ENCODE measurements around the gene OR9Q1.
"Not testable (repeated sequence)": the region's sequence is repeated elsewhere in the genome, so short reads cannot be mapped to it uniquely, and the experiment has no call there.

Gene OR9Q1

GRCh38 chr11:58152781-58153180, 129.1 kb downstream of the OR9Q1 start:
- no peak for DNase-seq

DNA sequence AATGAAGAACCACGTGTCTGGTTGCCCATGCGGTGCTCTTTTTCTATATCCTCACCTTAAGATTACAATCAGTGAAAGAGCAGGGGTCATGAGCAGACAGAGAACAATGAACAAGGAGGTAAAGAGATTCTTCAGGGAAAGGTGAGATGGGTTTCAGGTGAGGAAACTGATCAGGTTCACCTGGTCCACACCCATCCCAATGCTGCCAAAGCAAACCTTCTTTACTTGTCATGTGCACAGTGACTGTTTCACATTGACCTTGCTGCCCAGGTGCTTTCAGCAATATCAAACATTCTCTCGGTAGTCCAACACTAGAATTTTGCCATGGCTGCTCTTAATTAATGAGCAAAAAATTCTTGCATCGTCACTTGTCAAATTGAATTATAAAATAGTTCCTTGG, 140.7 kb downstream of the OR9Q1 start:
- no peak for DNase-seq

- DNase-seq, result no peak
These were observed 141.3 kb downstream of the OR9Q1 start for GRCh38 chr11:58164990-58165389.

DNA sequence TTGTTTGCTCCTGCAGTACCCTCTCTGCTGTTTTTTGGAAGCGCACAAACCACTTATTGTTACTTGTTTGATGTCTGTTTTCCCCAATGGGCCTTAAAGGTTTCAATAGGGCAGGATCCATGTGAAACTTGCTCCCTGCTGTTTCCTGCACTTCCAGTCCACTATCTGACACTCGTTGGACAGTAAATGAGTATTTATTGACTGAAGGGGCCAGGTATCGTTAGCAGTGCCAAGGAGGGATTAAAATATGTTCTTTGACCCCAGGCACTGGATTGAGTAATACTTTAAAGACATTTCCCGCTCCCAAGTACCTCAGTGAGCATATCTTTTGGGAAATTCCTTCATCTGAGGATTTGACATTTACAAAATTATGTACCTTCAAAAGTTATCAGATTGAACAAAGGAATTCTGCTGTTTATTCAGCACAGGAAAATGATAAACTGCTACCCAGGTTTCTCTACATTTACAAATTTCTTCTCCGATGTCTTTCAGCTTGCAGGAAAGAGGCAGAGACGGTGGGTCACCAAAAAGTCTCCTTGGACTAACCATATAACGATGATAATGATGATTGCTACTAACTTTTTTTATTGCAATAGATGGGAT, 141.9 kb downstream of the OR9Q1 start:
- no peak for DNase-seq

- DNase-seq, result no peak
These were observed 153.9 kb downstream of the OR9Q1 start for GRCh38 chr11:58177409-58178054.

DNA sequence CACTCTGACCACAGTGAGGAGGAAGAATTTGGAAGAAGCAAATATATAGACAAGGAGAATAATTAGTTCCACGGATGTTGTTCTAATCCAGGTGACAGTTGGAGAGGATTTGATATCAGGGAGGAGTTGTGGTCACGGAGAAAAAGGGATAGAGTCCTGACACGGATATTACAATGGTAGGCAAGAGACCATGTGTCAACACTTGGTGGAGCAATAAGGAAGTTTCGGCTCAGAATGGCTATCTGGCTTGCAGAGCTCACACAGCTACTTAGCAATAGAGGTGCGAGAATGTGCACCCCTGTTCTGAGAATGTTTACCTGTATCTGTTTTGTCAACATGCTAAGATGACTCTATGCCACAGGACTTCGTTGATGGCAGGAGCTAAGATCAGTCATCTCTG, 154.8 kb downstream of the OR9Q1 start:
- no peak for DNase-seq

DNA sequence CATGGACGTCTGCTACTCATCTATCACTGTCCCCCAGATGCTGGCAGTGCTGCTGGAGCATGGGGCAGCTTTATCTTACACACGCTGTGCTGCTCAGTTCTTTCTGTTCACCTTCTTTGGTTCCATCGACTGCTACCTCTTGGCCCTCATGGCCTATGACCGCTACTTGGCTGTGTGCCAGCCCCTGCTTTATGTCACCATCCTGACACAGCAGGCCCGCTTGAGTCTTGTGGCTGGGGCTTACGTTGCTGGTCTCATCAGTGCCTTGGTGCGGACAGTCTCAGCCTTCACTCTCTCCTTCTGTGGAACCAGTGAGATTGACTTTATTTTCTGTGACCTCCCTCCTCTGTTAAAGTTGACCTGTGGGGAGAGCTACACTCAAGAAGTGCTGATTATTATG, 156.0 kb downstream of the OR9Q1 start:
- no peak for DNase-seq

DNA sequence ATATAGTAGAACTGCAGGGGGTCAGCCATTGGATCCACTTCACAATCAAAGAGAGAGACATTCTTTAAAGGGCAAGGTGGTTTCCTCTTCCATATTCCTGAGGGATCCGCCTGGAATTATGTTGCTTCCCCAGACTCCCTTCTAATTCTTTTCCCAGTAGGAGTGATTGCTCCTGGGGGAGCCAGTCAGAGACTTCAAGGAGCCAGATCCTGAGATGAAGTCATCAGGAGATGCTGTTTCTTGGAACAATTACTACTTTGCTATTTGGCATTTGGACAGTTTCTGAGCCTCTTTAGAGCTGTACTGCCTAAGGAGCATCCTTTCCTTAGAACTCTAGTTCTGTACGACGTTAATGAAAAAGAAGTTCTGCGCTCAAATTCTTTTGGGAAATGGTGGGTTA, 163.3 kb downstream of the OR9Q1 start:
- DNase-seq, result no peak

DNA sequence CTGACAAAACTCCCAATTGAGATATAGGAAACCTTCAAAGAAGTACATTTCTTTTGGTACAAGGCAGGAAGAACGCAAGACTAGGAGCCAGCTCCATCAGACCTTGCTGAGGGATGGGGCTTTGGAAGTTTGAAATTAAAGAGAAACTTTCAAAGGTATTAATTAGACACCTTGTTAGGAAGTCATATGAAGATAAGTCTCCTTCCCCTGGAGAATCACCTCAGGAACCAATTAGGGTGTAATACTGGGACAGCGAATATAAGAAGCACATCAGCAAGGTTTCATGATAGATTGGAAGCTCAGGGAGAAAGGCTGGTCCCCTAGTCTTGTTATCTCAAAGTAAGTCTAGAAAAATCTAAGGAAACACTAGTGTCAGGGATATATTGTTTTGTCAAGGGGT, 165.1 kb downstream of the OR9Q1 start, which contains the start of gene OR9Q2:
OR9Q2 (plus strand) TSS at position 301 of the 400 bp plus-strand sequence. CDS start 1,421 bp downstream, outside the sequence.
- DNase-seq, result no peak

DNA sequence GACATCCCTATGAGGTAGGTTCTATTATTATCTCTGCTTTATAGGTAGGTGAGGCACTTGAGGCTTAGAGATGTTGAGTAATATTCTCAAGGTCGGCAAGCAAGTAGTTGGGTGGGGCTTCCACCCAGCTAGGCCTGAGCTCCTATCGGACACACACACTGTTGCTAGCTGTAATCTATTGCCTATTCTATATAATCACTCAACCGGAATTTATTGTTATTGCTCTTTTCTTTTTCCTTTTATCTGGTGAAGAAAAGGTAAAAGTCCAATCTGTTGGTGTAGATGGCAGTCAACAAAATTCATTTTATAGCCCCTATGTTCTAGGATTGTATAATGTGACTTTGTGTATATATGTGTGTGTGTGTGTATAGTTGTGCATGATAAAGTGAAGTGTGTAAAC, 168.5 kb downstream of the OR9Q1 start:
- DNase-seq, result no peak

GRCh38 chr11:58193391-58193790, 169.7 kb downstream of the OR9Q1 start:
- DNase-seq, result no peak

DNA sequence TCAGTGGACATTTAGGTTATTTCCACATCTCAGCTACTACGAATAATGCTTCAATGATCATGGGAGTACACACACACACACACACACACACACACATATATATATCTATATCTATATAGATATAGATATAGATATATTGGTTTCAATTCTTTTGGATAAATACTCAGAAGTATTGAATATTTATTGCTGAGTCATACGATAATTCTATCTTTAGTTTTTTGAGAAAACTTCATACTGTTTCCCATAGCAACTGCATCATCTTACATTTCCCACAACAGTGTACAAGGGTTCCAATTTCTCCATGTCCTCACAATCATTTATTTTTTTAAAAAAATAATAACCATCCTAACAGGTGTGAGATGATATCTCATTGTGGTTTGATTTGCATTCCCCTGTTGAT, 172.3 kb downstream of the OR9Q1 start:
- DNase-seq, result no peak

GRCh38 chr11:58199271-58199670, 175.6 kb downstream of the OR9Q1 start:
- no peak for DNase-seq

DNA sequence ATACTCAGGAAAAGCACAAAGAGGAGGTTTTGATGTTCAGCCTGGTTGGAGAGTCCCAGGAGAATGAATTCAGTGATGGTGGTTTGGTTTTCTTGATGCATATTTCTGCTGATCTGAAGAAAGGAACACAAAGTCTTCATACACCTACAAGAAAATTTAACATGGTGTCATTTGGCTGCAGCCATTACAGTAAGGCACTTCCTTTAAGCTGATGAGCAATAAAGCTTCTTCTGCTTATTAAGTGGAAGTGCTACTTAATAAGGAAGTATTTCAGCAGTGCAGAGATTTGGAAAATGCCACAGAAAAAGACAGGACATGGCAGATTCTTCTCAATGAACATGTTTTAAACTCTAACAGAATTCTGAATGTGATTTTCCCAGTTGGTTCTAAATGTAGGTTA, 180.4 kb downstream of the OR9Q1 start, which contains the start of gene OR1S2:
OR1S2 (minus strand) TSS at position 101 of the 400 bp plus-strand sequence; CDS start at position 101, 0 bp downstream.
- DNase-seq, result no peak

- not testable (repeated sequence) for DNase-seq
These were observed 188.7 kb downstream of the OR9Q1 start, which contains the start of gene OR1S1 for GRCh38 chr11:58212420-58212819. Gene OR1S1, plus strand, starts transcription at chr11:58212720.

DNA sequence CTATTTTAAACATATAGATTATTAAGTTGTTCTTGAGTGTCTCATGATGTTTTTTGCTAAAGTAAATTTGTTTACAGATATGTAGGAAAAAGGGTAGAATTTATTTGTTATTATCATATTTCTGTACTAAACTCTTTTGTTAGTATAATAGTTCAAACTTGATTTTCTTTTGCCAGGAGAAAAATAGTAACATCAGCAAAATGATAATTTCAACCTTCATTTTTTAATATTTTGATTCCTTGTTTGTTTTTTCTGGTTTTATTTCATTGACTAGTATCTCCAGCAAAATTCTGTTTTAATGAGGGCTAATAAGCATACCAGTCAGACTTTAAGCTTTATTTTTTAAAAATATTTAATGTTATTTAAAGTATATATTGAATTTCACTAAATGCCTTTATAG, 192.8 kb downstream of the OR9Q1 start:
- no peak for DNase-seq

DNA sequence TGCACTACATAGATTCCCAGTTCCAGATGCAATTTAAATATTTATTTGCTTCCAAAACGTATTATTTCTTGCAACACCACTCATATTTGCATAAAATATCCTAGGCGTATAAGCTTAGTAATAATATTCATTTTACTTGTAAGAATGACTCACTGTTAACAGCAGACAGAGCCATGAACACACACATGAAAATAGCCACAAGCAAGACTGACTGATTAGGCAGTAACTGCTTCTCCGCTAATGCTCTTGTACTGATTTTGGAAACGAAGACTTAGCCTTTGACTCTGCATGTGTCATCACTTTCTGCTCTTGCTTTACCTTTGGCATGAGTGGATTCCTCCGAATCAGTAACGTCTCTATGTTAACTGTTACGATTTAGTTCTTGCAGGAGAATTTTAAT, 199.0 kb downstream of the OR9Q1 start:
- no peak for DNase-seq

DNA sequence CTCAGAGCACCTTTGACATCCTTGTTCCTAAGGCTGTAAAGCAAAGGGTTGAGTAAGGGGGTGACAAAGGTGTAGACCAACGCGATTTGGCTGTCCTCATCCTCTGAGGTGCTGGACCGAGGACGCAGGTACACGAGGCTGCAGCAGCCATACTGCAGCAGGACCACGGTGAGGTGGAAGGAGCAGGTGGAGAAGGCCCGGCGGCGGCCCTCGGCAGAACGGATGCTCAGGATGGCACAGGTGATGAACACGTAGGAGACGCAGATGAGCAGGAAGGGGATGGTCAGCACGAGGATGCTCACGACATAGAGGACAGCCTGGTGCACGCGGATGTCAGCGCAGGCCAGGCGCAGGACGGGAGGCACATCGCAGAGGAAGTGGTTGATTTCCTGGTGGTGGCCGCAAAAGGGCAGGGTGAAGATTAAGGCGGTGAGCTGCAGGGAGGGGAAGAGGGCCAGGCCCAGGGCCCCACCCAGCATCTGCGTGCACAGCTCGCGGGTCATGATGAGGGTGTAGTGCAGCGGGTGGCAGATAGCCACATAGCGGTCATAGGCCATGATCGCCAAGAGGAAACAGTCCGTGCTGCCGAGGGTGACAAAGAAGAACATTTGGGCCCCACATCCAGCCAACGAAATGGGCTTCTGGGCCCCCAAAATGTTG, 204.4 kb downstream of the OR9Q1 start:
- DNase-seq, result no peak

Measured in NCI-H1930 (cell line).